Measurements from ENCODE around the gene PAX8.

GRCh38 chr2:113200736-113201490, 77.8 kb downstream of the PAX8 start:
- TF ChIP-seq CTCF (IDR thresholded peaks at IDR 0.05) (no peak), POLR2A (IDR thresholded peaks at IDR 0.05) (no peak), POLR2AphosphoS5 (IDR thresholded peaks at IDR 0.05) (no peak), EP300 (IDR thresholded peaks at IDR 0.05) (no peak)
